Right lobe of liver (tissue), 6 donors: ENCODE data around the gene CPPED1. TPM values are rescaled to one million over a fixed set of nuclear protein-coding genes. Genes with fewer than 3 reads are reported as not detected.

Experiments used
- ATAC-seq, 4 donors: fragments of 200-7000 bp; cut with Tn5 transposase; one replicate each; pipeline ENCODE4 v1.9.1; 2020; ENCODE audit warnings: mild to moderate bottlenecking in 4 of 4, moderate library complexity in 4 of 4
- DNase-seq, 3 donors: peaks; one replicate each; pipeline ENCODE4 v3.0.0-alpha.2; 2020
- H3K27ac ChIP-seq, 3 donors: fragments of 200-600 bp; one replicate each; pipeline ENCODE4 v1.8.0; 2022
- H3K27me3 ChIP-seq, 2 donors: fragments of 200-600 bp; one replicate each; pipeline ENCODE4 v1.8.0; 2022
- H3K36me3 ChIP-seq, 4 donors: fragments of 200-600 bp; sonication (generic) in 1 of 4; one replicate each; pipeline versions ENCODE4 v1.5.1 to v1.8.0; 2017 to 2022; ENCODE audit warnings: control low read depth in 1 of 4
- H3K4me1 ChIP-seq, 4 donors: fragments of 200-600 bp; sonication (generic) in 1 of 4; one replicate each; pipeline versions ENCODE4 v1.5.1 to v1.8.0; 2017 to 2022; ENCODE audit warnings: control low read depth in 1 of 4
- H3K4me3 ChIP-seq, 3 donors: fragments of 200-600 bp; one replicate each; pipeline ENCODE4 v1.8.0; 2022
- H3K9me3 ChIP-seq, 4 donors: fragments of 200-600 bp; sonication (generic) in 1 of 4; one replicate each; pipeline versions ENCODE4 v1.5.1 to v1.8.0; 2017 to 2022; ENCODE audit warnings: control low read depth in 1 of 4
- CTCF ChIP-seq, 4 donors: fragments of 200-600 bp in 3 of 4; fragments of 450-650 bp in 1 of 4; IDR thresholded peaks; one replicate each; pipeline versions ENCODE4 v1.5.1 to v1.8.0; 2016 to 2022; ENCODE audit warnings: antibody characterized with exemption in 4 of 4, mild to moderate bottlenecking in 2 of 4
- POLR2A ChIP-seq: fragments of 450-650 bp; IDR thresholded peaks from one replicate; pipeline ENCODE4 v1.6.1; 2017; ENCODE audit warnings: antibody characterized with exemption, mild to moderate bottlenecking
- WGBS: methylation state at CpG from one replicate; pipeline ENCODE4 v1.1.6; 2018; ENCODE audit warnings: low coverage, low lambda C conversion rate; ENCODE audit not compliant: insufficient coverage; ENCODE audit errors: missing lambda C conversion rate; 5-methylcytosine and 5-hydroxymethylcytosine counted together
- intact Hi-C, 2 donors: fragments of 100-400 bp; cut with DNase I; formaldehyde crosslinking; loops; one replicate each; pipeline versions ENCODE4 v1.11.2 to v1.14.1; 2022
- total RNA-seq, 6 experiments: library from RNA; depleted of rRNA in 2 of 6; stranded (reverse); fragments of >200 nt in 2 of 6; fragmentation: NEBNext Ultra II Directional in 3 of 6; extraction: Animal tissue kit (Norgen Biotek cat#: 25700) in 3 of 6; gene quantifications; one replicate each; pipeline versions ENCODE4 v1.1.0 to v1.2.4, GENCODE V29; 2016 to 2023
- donor health status: DM: no; HTN: yes; CAD: no.
- donor health status: DM: no; HTN: no; CAD: no.
- donor health status: DM: no; HTN: no; CAD: no.
- donor health status: DM: no; HTN: yes; CAD: no.
- donor health status: DM: no; HTN: yes; CAD: no.

CPPED1 gene
- total RNA-seq, 6 experiments from 2014 or later, result 24.0 to 41.6 (median 31.0) TPM

GRCh38 chr16:12669908-12670307 lies 133.8 kb downstream of the CPPED1 start:
- Histone ChIP-seq H3K27me3 (no peaks in the 10 kb centered on the region), H3K9me3 (peaks cover 0 to 13% (median 6%) of the 10 kb centered on the region in 4 donors), H3K4me3 (no peak overlapping the region), H3K36me3 (no peaks in the 10 kb centered on the region), H3K27ac (no peak overlapping the region), H3K4me1 (peaks cover 0 to 7% (median under 1%) of the 10 kb centered on the region in 4 donors)
- ATAC-seq (no peak), DNase-seq (no peak)
- TF ChIP-seq CTCF (IDR thresholded peaks at IDR 0.05), result no peak
- TF ChIP-seq POLR2A, result no peak
- intact Hi-C loops, result no loop called here
- 100% methylated on average over 6 of the region's 6 CpGs for WGBS

GRCh38 chr16:12667909-12668308 lies 135.8 kb downstream of the CPPED1 start:
- H3K27me3 ChIP-seq, result no peaks in the 10 kb centered on the region
- no peak overlapping the region for H3K27ac ChIP-seq
- peaks cover 0 to 13% (median 6%) of the 10 kb centered on the region in 4 donors for H3K9me3 ChIP-seq
- intact Hi-C loops, result no loop called here
- H3K4me1 ChIP-seq, result peaks cover 0 to 17% (median 6%) of the 10 kb centered on the region in 4 donors
- WGBS, result 69% methylated on average over 3 of the region's 3 CpGs
- H3K36me3 ChIP-seq, result no peaks in the 10 kb centered on the region
- no peak for TF ChIP-seq POLR2A
- no peak for TF ChIP-seq CTCF (IDR thresholded peaks at IDR 0.05)
- DNase-seq (no peak), ATAC-seq (no peak)
- H3K4me3 ChIP-seq, result no peak overlapping the region

- ATAC-seq (peak; percentile 68 to 84 (median 83)), DNase-seq (no peak)
- H3K4me3 ChIP-seq, result no peak overlapping the region
- H3K36me3 ChIP-seq, result no peaks in the 10 kb centered on the region
- intact Hi-C loops, result no loop called here
- peaks cover 0 to 17% (median 6%) of the 10 kb centered on the region in 4 donors for H3K4me1 ChIP-seq
- TF ChIP-seq POLR2A (no peak), CTCF (IDR thresholded peaks at IDR 0.05) (no peak)
- H3K9me3 ChIP-seq, result peaks cover 0 to 13% (median 6%) of the 10 kb centered on the region in 4 donors
- peak overlapping the region in 1 of 3 donors; percentile 13 for H3K27ac ChIP-seq
- WGBS, result 53% methylated on average over 9 of the region's 9 CpGs
- no peaks in the 10 kb centered on the region for H3K27me3 ChIP-seq
These were observed 139.4 kb downstream of the CPPED1 start for GRCh38 chr16:12664164-12664733.

- no peak overlapping the region for H3K4me3 ChIP-seq
- TF ChIP-seq CTCF (IDR thresholded peaks at IDR 0.05), result no peak
- TF ChIP-seq POLR2A, result no peak
- peaks cover 0 to 17% (median 6%) of the 10 kb centered on the region in 4 donors for H3K4me1 ChIP-seq
- H3K27ac ChIP-seq, result no peak overlapping the region
- ATAC-seq, result peak; percentile 54 to 71 (median 70)
- intact Hi-C loops, result no loop called here
- no peaks in the 10 kb centered on the region for H3K27me3 ChIP-seq
- 58% methylated on average over 8 of the region's 10 CpGs for WGBS
- H3K36me3 ChIP-seq, result no peaks in the 10 kb centered on the region
- DNase-seq, result peak in 1 of 3 donors; percentile 34
- H3K9me3 ChIP-seq, result no peaks in the 10 kb centered on the region
These were observed 142.0 kb downstream of the CPPED1 start for GRCh38 chr16:12661656-12662172.
